Epithelial cell of proximal tubule (primary cell): ENCODE measurements around the gene PRTFDC1. TPM values are rescaled to one million over a fixed set of nuclear protein-coding genes. Genes with fewer than 3 reads are reported as not detected.

ENCODE experiments used
- DNase-seq: peaks from one replicate; pipeline ENCODE4 v3.0.0-alpha.2; 2011; ENCODE audit warnings: low read depth
- H3K4me3 ChIP-seq: 2 replicates; pipeline ENCODE4 v1.5.1; 2011; ENCODE audit warnings: low read depth, mild to moderate bottlenecking, low read length
- total RNA-seq: library from RNA; depleted of rRNA; stranded (reverse); fragments of >200 nt; gene quantifications from 2 replicates; pipeline ENCODE4 v1.2.3, GENCODE V29; 2015
- TF ChIP-seq, protein P1 (sequence below): conservative IDR thresholded peaks from 2 replicates; pipeline ENCODE4 v1.5.1; 2012; ENCODE audit warnings: low read depth, mild to moderate bottlenecking, low read length

Gene PRTFDC1
- total RNA-seq, 1 donor from 2014 or later, result 25.7 TPM

DNA sequence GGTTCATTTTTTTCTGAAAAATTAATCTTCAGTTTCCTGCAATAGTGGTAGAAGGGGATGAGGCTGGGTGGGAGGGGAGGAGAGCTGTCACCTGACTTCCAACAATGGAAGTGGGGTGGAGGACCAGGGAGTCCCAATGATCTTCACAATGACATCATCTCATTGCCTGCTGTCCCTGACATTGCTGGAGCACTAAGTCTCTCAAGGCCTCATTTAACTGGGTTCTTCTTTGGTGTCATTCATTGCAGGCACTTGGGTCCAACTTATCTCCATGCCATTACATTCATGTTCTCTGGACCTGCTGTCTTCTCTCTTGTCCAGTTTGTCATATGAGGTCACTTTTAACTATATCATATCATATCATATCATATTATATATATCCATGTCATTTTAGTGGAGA is 34.4 kb downstream of the PRTFDC1 start:
- TF ChIP-seq, protein P1, sequence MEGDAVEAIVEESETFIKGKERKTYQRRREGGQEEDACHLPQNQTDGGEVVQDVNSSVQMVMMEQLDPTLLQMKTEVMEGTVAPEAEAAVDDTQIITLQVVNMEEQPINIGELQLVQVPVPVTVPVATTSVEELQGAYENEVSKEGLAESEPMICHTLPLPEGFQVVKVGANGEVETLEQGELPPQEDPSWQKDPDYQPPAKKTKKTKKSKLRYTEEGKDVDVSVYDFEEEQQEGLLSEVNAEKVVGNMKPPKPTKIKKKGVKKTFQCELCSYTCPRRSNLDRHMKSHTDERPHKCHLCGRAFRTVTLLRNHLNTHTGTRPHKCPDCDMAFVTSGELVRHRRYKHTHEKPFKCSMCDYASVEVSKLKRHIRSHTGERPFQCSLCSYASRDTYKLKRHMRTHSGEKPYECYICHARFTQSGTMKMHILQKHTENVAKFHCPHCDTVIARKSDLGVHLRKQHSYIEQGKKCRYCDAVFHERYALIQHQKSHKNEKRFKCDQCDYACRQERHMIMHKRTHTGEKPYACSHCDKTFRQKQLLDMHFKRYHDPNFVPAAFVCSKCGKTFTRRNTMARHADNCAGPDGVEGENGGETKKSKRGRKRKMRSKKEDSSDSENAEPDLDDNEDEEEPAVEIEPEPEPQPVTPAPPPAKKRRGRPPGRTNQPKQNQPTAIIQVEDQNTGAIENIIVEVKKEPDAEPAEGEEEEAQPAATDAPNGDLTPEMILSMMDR, result no peak
- no peak overlapping the region for H3K4me3 ChIP-seq
- DNase-seq, result no peak

DNA sequence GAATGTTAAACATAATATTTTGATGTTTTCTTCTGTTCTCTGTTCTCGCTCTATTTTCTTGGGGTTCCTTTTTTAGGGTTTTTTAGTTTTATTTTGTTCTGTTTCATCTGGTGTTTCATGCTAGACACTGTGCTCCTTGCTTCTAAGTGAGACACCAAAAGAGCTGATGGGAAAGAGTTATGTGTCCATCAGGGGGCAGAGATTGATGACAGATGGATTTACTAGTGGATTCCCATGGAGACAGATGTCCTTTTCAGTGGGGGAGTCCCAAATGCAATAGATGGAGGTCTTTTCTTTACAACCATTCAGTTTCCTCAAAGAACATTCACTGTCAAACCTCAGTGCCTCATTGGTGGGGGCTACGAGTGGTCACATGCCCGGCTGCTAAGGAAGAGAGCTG is 34.9 kb downstream of the PRTFDC1 start:
- no peak for DNase-seq
- H3K4me3 ChIP-seq, result no peak overlapping the region
- TF ChIP-seq, protein P1, result no peak

DNA sequence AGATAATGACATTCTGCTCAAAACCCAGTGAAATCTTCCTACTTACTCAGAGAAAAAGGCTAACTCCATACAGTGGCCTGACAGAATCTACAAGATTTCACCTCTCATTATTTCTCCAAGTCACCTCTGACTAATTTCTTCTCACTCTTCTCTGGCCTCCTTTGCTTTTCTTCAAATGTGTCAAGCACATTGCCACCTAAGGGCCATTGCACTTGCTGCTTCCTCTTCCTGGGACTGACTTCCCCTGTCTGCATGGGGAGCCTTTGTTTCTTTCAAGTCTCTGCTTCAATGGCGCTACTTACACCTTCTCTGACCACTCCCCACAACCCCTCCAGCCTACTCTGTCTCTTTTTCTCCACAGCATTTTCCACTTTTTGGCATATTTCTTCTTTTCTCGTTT is 36.0 kb downstream of the PRTFDC1 start:
- no peak overlapping the region for H3K4me3 ChIP-seq
- TF ChIP-seq, protein P1, result no peak
- DNase-seq, result no peak

DNA sequence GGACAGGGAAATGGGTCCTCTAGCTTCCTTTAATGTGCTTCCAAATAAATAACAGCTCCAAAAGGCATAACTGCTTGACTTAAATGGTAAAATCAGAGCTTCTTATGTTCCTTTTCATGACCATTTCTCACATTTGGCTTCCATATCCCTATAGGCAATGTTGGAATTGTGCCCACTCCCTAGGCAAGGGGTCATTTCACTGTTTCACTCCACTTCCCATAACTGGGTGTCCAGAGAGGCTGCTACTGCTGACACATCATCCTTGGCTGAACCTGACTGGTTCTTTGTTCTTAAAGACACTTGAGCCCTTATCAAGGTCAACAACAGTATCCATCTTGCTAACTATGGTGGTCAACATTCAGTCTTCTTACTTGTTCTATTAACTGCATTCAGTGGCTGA is 37.1 kb downstream of the PRTFDC1 start:
- TF ChIP-seq, protein P1, result no peak
- no peak for DNase-seq
- no peak overlapping the region for H3K4me3 ChIP-seq

DNA sequence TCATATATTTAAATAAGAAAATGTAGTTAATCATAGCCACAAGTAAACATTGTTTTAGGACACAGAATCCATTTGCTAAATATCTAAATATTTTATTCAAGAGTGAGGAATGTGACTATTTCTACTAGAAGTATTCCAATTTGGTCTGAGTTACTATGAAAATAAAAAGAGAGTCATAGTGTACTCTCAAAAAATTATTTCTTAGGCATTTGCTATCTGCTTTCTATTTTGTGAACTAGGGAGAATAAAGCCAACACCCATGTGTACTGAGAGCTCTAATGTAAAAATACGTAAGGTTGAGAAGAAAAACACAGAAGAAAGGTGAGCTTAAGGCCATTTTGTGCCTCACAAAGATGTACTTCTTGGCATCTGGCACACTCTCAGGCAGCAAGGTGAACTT is 38.3 kb downstream of the PRTFDC1 start:
- TF ChIP-seq, protein P1, result no peak
- no peak for DNase-seq
- H3K4me3 ChIP-seq, result no peak overlapping the region

DNA sequence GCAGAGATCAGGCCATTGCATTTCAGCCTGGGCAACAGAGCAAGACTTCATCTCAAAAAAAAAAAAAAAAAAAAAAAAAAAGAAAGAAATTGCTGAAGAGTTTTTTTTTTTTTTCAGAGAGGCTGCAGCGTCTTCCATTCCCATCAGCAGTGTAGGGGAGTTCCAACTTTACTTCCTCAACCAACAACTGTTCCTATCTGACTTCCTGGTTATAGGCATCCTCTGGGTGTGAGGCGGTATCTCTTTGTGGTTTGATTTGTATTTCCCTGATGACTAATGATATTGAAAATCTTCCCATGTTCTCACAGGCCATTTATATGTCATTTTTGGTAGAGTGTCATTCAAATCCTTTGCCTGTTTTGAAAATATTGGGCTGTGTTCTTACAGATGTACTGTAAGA is 40.2 kb downstream of the PRTFDC1 start:
- no peak overlapping the region for H3K4me3 ChIP-seq
- TF ChIP-seq, protein P1, result no peak
- DNase-seq, result no peak

DNA sequence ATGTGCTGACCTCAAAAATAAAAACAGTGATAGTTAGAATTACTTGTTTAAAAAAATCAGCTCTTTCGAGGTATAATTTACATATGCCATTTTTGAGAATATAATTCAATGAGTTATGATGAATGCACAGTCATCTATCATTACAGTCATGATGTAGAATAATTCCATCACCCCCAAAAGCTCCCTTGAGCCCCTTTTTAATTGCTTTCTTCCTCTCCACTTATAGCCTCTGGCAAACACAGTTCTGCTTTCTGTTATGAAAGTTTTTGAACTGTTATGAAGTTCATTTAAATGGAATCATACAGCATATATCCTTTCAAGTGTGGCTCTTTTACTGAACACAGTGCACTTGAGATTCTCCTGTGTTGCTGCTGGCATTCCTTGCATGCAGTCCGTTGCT is 41.4 kb downstream of the PRTFDC1 start:
- no peak for DNase-seq
- TF ChIP-seq, protein P1, result no peak
- no peak overlapping the region for H3K4me3 ChIP-seq
